Kidney (tissue), 22 donors: ENCODE results near the gene HNMT. TPM values are rescaled to one million over a fixed set of nuclear protein-coding genes. Genes with fewer than 3 reads are reported as not detected.
"Not testable (repeated sequence)": the region's sequence is repeated elsewhere in the genome, so short reads cannot be mapped to it uniquely, and the experiment has no call there.

Experiments
- DNase-seq, 5 donors: peaks; one replicate each; pipeline ENCODE4 v3.0.0-alpha.2; 2013 to 2020
- FAIRE-seq: peaks from 2 replicates; lab custom pipeline; 2012; peaks lifted over from hg19 to GRCh38; lab: Jason Lieb, UNC
- H3K27ac ChIP-seq, 2 donors: one replicate each; pipeline ENCODE4 v1.7.0; 2013; ENCODE audit warnings: low read depth in 2 of 2, low read length in 2 of 2, inconsistent platforms in 1 of 2
- H3K27me3 ChIP-seq: one replicate; pipeline ENCODE4 v1.7.1; 2013; ENCODE audit warnings: low read length, inconsistent platforms; ENCODE audit not compliant: control insufficient read depth, insufficient read depth
- H3K36me3 ChIP-seq, 3 donors: one replicate each; pipeline versions ENCODE4 v1.7.0 to v1.7.1; 2013; ENCODE audit warnings: low read length in 3 of 3, control low read depth in 1 of 3, inconsistent platforms in 1 of 3; ENCODE audit not compliant: insufficient read depth in 3 of 3, control insufficient read depth in 2 of 3
- H3K4me1 ChIP-seq, 3 donors: one replicate each; pipeline versions ENCODE4 v1.7.0 to v1.7.1; 2013; ENCODE audit warnings: low read length in 3 of 3, inconsistent platforms in 1 of 3, low read depth in 1 of 3; ENCODE audit not compliant: control insufficient read depth in 2 of 3, insufficient read depth in 2 of 3
- H3K4me3 ChIP-seq, 3 donors: one replicate each; pipeline versions ENCODE4 v1.7.0 to v1.8.1; 2013; ENCODE audit warnings: low read length in 3 of 3, control low read depth in 1 of 3, inconsistent platforms in 1 of 3
- H3K9ac ChIP-seq, 3 donors: one replicate each; pipeline versions ENCODE4 v1.7.0 to v1.7.1; 2013; ENCODE audit warnings: low read length in 3 of 3, control low read depth in 1 of 3, inconsistent platforms in 1 of 3
- H3K9me3 ChIP-seq, 3 donors: one replicate each; pipeline versions ENCODE4 v1.7.0 to v1.7.1; 2013; ENCODE audit warnings: low read length in 3 of 3, control low read depth in 1 of 3, inconsistent platforms in 1 of 3; ENCODE audit not compliant: control insufficient read depth in 2 of 3, insufficient read depth in 1 of 3
- CTCF ChIP-seq: IDR thresholded peaks from 3 replicates; pipeline ENCODE4 v1.5.1; 2012; ENCODE audit warnings: mild to moderate bottlenecking, moderate library complexity, borderline replicate concordance; ENCODE audit not compliant: insufficient read depth; ENCODE audit errors: extremely low read depth
- intact Hi-C: fragments of 100-400 bp; cut with DNase I; formaldehyde crosslinking; loops from one replicate; pipeline ENCODE4 v1.11.1; 2022
- long read RNA-seq, 10 donors: library from polyadenylated mRNA in 1 of 10; unstranded in 1 of 10; transcript quantifications; one replicate each; pipeline ENCODE4 v2.0.0 and lab custom pipeline, GENCODE V29; 2021 to 2026
- polyA plus RNA-seq: library from polyadenylated mRNA; stranded (reverse); fragments of 350-450 nt; fragmentation: Illumina TruSeq; extraction: RNeasy Lipid Tissue Mini Kit (QIAGEN cat#74804); gene quantifications from one replicate; pipeline ENCODE4 v1.2.3, GENCODE V29; 2014; ENCODE audit warnings: low read depth, low replicate concordance; ENCODE audit not compliant: insufficient read depth
- total RNA-seq: library from RNA; stranded (reverse); fragmentation: NEBNext Ultra II Directional; extraction: Animal tissue kit (Norgen Biotek cat#: 25700); gene quantifications from one replicate; pipeline ENCODE4 v1.2.1, GENCODE V29; 2021
- donor health status: control.
- donor health status: control.
- donor health status: control.
- donor health status: control.
- donor health status: control.
- donor health status: DM: yes; HTN: yes; CAD: no.
- donor health status: Normal renal cell carcinoma (clear cell type).

Gene HNMT
- total RNA-seq, result 61.6 TPM
- polyA plus RNA-seq, result 69.2 TPM
- long read RNA-seq, donor 1, transcript HNMT-202 (6 exons, 3,295 nt), result major isoform, 11 of 14 reads
- long read RNA-seq, donor 1, partial matches to known transcripts, result 0 of 14 reads
- long read RNA-seq, donor 1, other reads (novel, unspliced or antisense), result 0 of 14 reads
- long read RNA-seq, donor 2, transcript HNMT-202 (6 exons, 3,295 nt), result major isoform, 27 of 30 reads
- long read RNA-seq, donor 2, partial matches to known transcripts, result 0 of 30 reads
- long read RNA-seq, donor 2, other reads (novel, unspliced or antisense), result 0 of 30 reads
- long read RNA-seq, donor 3, transcript HNMT-202 (6 exons, 3,295 nt), result major isoform, 22 of 32 reads
- long read RNA-seq, donor 3, transcript HNMT-201 (2 exons, 504 nt), result minor isoform, 9 of 32 reads
- long read RNA-seq, donor 3, partial matches to known transcripts, result 0 of 32 reads
- long read RNA-seq, donor 3, other reads (novel, unspliced or antisense), result 0 of 32 reads
- long read RNA-seq, donor 4, transcript HNMT-202 (6 exons, 3,295 nt), result major isoform, 14 of 15 reads
- long read RNA-seq, donor 4, partial matches to known transcripts, result 0 of 15 reads
- long read RNA-seq, donor 4, other reads (novel, unspliced or antisense), result 0 of 15 reads
- long read RNA-seq, donor 5, partial matches to known transcripts, result 0 of 2 reads
- long read RNA-seq, donor 5, other reads (novel, unspliced or antisense), result 0 of 2 reads
- long read RNA-seq, donor 6, transcript HNMT-202 (6 exons, 3,295 nt), result major isoform, 47 of 68 reads
- long read RNA-seq, donor 6, partial matches to known transcripts, result 18 of 68 reads
- long read RNA-seq, donor 6, other reads (novel, unspliced or antisense), result 0 of 68 reads
- long read RNA-seq, donor 7, transcript HNMT-202 (6 exons, 3,295 nt), result major isoform, 8 of 17 reads
- long read RNA-seq, donor 7, partial matches to known transcripts, result 1 of 17 reads
- long read RNA-seq, donor 7, other reads (novel, unspliced or antisense), result 6 of 17 reads
- long read RNA-seq, donor 8, transcript HNMT-202 (6 exons, 3,295 nt), result major isoform, 8 of 11 reads
- long read RNA-seq, donor 8, partial matches to known transcripts, result 0 of 11 reads
- long read RNA-seq, donor 8, other reads (novel, unspliced or antisense), result 0 of 11 reads
- long read RNA-seq, donor 9, transcript HNMT-202 (6 exons, 3,295 nt), result major isoform, 9 of 10 reads
- long read RNA-seq, donor 9, partial matches to known transcripts, result 0 of 10 reads
- long read RNA-seq, donor 9, other reads (novel, unspliced or antisense), result 0 of 10 reads
- long read RNA-seq, donor 10, transcript HNMT-202 (6 exons, 3,295 nt), result major isoform, 17 of 19 reads
- long read RNA-seq, donor 10, partial matches to known transcripts, result 0 of 19 reads
- long read RNA-seq, donor 10, other reads (novel, unspliced or antisense), result 0 of 19 reads

GRCh38 chr2:137964066-137964858, at the start of gene HNMT:
Gene HNMT, plus strand, starts transcription at chr2:137964473. Its CDS starts 19 bp downstream, at chr2:137964492.
- FAIRE-seq (peak; percentile 83), DNase-seq (peak; percentile 37 to 80 (median 75))
- intact Hi-C loops, result no loop called here
- H3K27ac ChIP-seq, result peak within 1 kb of the TSS; percentile 91 to 98
- no peaks in the 10 kb centered on the region for H3K27me3 ChIP-seq
- TF ChIP-seq CTCF, result no peak
- H3K4me1 ChIP-seq, result peaks cover 0 to 19% (median 5%) of the 10 kb centered on the region in 3 donors
- no peaks in the 10 kb centered on the region for H3K36me3 ChIP-seq
- H3K4me3 ChIP-seq, result peak within 1 kb of the TSS; percentile 90 to 97 (median 92)
- peak within 1 kb of the TSS; percentile 85 to 99 (median 88) for H3K9ac ChIP-seq
- no peaks in the 10 kb centered on the region for H3K9me3 ChIP-seq

DNA sequence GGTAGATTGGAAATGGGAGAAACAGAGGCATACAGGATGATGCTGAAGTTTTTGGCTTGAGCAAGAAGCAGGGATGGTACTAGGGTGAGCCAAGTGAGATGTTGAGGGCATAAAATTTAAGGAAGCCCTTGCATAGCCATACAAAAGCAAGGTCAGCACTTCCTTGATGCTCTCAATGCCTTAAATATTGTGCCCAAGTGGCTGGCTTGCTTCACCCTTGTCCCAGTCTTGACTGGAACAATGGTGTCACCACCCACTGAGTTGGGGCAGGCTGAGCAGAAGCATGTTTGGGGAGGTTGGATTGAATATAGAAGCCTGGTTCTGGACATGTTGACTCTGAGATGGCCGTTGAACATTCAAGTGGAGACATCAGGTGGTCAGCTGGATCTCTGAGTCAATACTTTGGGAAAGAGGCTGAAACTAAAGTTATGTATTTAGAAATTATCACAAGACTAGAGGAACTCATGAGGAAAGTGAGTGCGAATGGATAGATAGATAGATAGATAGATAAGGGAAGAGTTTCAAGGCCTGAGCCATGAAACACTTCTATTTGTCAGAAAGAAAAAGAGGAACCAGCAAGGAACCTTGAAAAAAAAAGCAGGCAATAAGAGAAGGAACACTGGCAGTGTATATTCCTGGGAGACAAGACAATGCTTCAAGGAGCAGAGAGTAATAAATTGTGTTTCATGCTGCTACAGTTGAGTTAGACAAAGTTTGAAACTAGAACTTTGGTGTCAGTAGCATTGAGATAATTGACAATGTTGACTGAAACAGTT, 43.0 kb upstream of the HNMT start:
- Histone ChIP-seq H3K27ac (no peak overlapping the region), H3K9ac (no peak overlapping the region), H3K27me3 (no peaks in the 10 kb centered on the region), H3K4me1 (no peaks in the 10 kb centered on the region), H3K4me3 (no peak overlapping the region), H3K9me3 (no peaks in the 10 kb centered on the region), H3K36me3 (no peaks in the 10 kb centered on the region)
- TF ChIP-seq CTCF, result no peak
- DNase-seq (no peak), FAIRE-seq (no peak)
- intact Hi-C loops, result no loop called here

GRCh38 chr2:137922171-137922570, 42.1 kb upstream of the HNMT start:
- H3K27me3 ChIP-seq, FAIRE-seq, H3K4me1 ChIP-seq, intact Hi-C loops, H3K9ac ChIP-seq, H3K9me3 ChIP-seq, H3K36me3 ChIP-seq, DNase-seq, H3K4me3 ChIP-seq, H3K27ac ChIP-seq: not testable (repeated sequence)
